ENCODE results near the gene PDCD6IP. TPM values are rescaled to one million over a fixed set of nuclear protein-coding genes. Genes with fewer than 3 reads are reported as not detected.

PDCD6IP gene
- total RNA-seq, 1 experiment from 2014 or later, result 266 TPM

- no peak overlapping the region for H2AFZ ChIP-seq (ENCODE audit: low read length)
- H3K27me3 ChIP-seq (ENCODE audit: low read length), result 0 out of 2 replicates have a peak, but pooled peaks cover 3% of the 10 kb centered on the region
- no peaks in the 10 kb centered on the region for H3K9me3 ChIP-seq (ENCODE audit: low read length)
- no peaks in the 10 kb centered on the region for H4K20me1 ChIP-seq (ENCODE audit: low read length)
- H3K4me3 ChIP-seq (ENCODE audit: low read length), result no peak overlapping the region
- H3K79me2 ChIP-seq (ENCODE audit: low read length), result no peaks in the 10 kb centered on the region
- TF ChIP-seq EZH2phosphoT487 (IDR thresholded peaks at IDR 0.05; ENCODE audit: borderline replicate concordance, low read length) (no peak), CTCF (conservative IDR thresholded peaks at IDR 0.05; ENCODE audit: low read depth, low read length) (no peak), EZH2 (IDR thresholded peaks at IDR 0.05; ENCODE audit: low read length, unreplicated experiment) (no peak)
- peak; percentile 66 for ATAC-seq
- H3K4me2 ChIP-seq (ENCODE audit: low read length), result no peak overlapping the region
- POLR2A ChIA-PET (ENCODE audit: unreplicated experiment), result no interaction called here
- peaks cover 9% of the 10 kb centered on the region for H3K4me1 ChIP-seq (ENCODE audit: insufficient read depth, low read length)
- peak; percentile 59 for DNase-seq
- no peak overlapping the region for H3K27ac ChIP-seq (ENCODE audit: low read length)
- no peaks in the 10 kb centered on the region; the same call in 1 of the 2 replicates for H3K9me2 ChIP-seq (replicated peaks; ENCODE audit: low read length)
- CTCF ChIA-PET, result no interaction called here
- no TSS peak for BruUV-seq (replicated peaks)
- intact Hi-C loops (cut with micrococcal nuclease), result no loop called here
- H3K36me3 ChIP-seq (ENCODE audit: low read depth, low read length), result no peaks in the 10 kb centered on the region
- H3K9ac ChIP-seq (ENCODE audit: low read length), result no peak overlapping the region
- H3F3A ChIP-seq (ENCODE audit: low read length, unreplicated experiment), result no peaks in the 10 kb centered on the region
These were observed 113.3 kb downstream of the PDCD6IP start for GRCh38 chr3:33911525-33912322.

- DNase-seq (no peak), ATAC-seq (no peak)
- Histone ChIP-seq H3K4me3 (ENCODE audit: low read length) (no peak overlapping the region), H3K9ac (ENCODE audit: low read length) (no peak overlapping the region), H3K9me2 (replicated peaks; ENCODE audit: low read length) (no peaks in the 10 kb centered on the region; the same call in 1 of the 2 replicates), H4K20me1 (ENCODE audit: low read length) (no peaks in the 10 kb centered on the region), H3K9me3 (ENCODE audit: low read length) (no peaks in the 10 kb centered on the region), H3F3A (ENCODE audit: low read length, unreplicated experiment) (no peaks in the 10 kb centered on the region), H3K27me3 (ENCODE audit: low read length) (0 out of 2 replicates have a peak, but pooled peaks cover 3% of the 10 kb centered on the region), H3K4me2 (ENCODE audit: low read length) (no peak overlapping the region), H3K79me2 (ENCODE audit: low read length) (no peaks in the 10 kb centered on the region), H2AFZ (ENCODE audit: low read length) (no peak overlapping the region), H3K4me1 (ENCODE audit: insufficient read depth, low read length) (peaks cover 9% of the 10 kb centered on the region), H3K27ac (ENCODE audit: low read length) (no peak overlapping the region), H3K36me3 (ENCODE audit: low read depth, low read length) (no peaks in the 10 kb centered on the region)
- BruUV-seq (replicated peaks), result no TSS peak
- intact Hi-C loops (cut with micrococcal nuclease), result no loop called here
- ChIA-PET CTCF (no interaction called here), POLR2A (ENCODE audit: unreplicated experiment) (no interaction called here)
- TF ChIP-seq CTCF (conservative IDR thresholded peaks at IDR 0.05; ENCODE audit: low read depth, low read length) (no peak), EZH2phosphoT487 (IDR thresholded peaks at IDR 0.05; ENCODE audit: borderline replicate concordance, low read length) (no peak), EZH2 (IDR thresholded peaks at IDR 0.05; ENCODE audit: low read length, unreplicated experiment) (no peak)
These were observed 115.8 kb downstream of the PDCD6IP start for GRCh38 chr3:33914212-33914611.
